Gastroesophageal sphincter (tissue), 4 donors: ENCODE measurements around the gene CUBN. TPM values are rescaled to one million over a fixed set of nuclear protein-coding genes. Genes with fewer than 3 reads are reported as not detected.

Experiments used
- ATAC-seq: fragments of 150-250 bp; one replicate; pipeline ENCODE4 v1.9.1; 2016; ENCODE audit warnings: mild to moderate bottlenecking, moderate library complexity
- H3K27ac ChIP-seq, 4 donors: fragments of 200-600 bp; sonication (generic) in 3 of 4; 1 replicate in 3 of 4; 2 replicates in 1 of 4; pipeline ENCODE4 v1.5.1; 2016 to 2019
- H3K27me3 ChIP-seq: fragments of 200-600 bp; sonication (generic); one replicate; pipeline ENCODE4 v1.5.1; 2019
- H3K36me3 ChIP-seq, 2 donors: fragments of 200-600 bp; sonication (generic); one replicate each; pipeline ENCODE4 v1.5.1; 2019; ENCODE audit warnings: control low read depth in 1 of 2
- H3K4me1 ChIP-seq, 3 donors: fragments of 200-600 bp; sonication (generic); 1 replicate in 2 of 3; 2 replicates in 1 of 3; pipeline ENCODE4 v1.5.1; 2016 to 2019; ENCODE audit warnings: control low read depth in 2 of 3
- H3K4me3 ChIP-seq, 2 donors: fragments of 200-600 bp; sonication (generic); one replicate each; pipeline ENCODE4 v1.5.1; 2019; ENCODE audit warnings: mild to moderate bottlenecking in 1 of 2, moderate library complexity in 1 of 2
- H3K9me3 ChIP-seq, 3 donors: fragments of 200-600 bp; sonication (generic); one replicate each; pipeline ENCODE4 v1.5.1; 2017 to 2019; ENCODE audit warnings: control low read depth in 2 of 3
- EP300 ChIP-seq: sonication (generic); formaldehyde crosslinking; IDR thresholded peaks from one replicate; pipeline ENCODE4 v1.6.1; 2017; ENCODE audit warnings: antibody characterized with exemption, mild to moderate bottlenecking
- POLR2A ChIP-seq, 2 donors: fragments of 450-650 bp; IDR thresholded peaks; one replicate each; pipeline ENCODE4 v1.6.1; 2017; ENCODE audit warnings: antibody characterized with exemption in 2 of 2, mild to moderate bottlenecking in 2 of 2, moderate library complexity in 1 of 2
- POLR2AphosphoS5 ChIP-seq: sonication (generic); formaldehyde crosslinking; IDR thresholded peaks from one replicate; pipeline ENCODE4 v1.6.1; 2017; ENCODE audit warnings: antibody characterized with exemption
- WGBS, 2 donors: methylation state at CpG; one replicate each; pipeline ENCODE4 v1.1.5; 2018; ENCODE audit warnings: low coverage in 1 of 2; 5-methylcytosine and 5-hydroxymethylcytosine counted together
- total RNA-seq, 4 donors: library from RNA; depleted of rRNA; stranded (reverse); fragments of >200 nt; gene quantifications; one replicate each; pipeline ENCODE4 v1.1.0, GENCODE V29; 2016
- TF ChIP-seq, protein P1 (sequence below), 4 experiments: fragments of 200-600 bp in 2 of 4; fragments of 450-650 bp in 2 of 4; sonication (generic) in 1 of 4; IDR thresholded peaks; one replicate each; pipeline ENCODE4 v1.5.1; 2017 to 2019; ENCODE audit warnings: antibody characterized with exemption in 4 of 4, mild to moderate bottlenecking in 2 of 4, moderate library complexity in 2 of 4

CUBN gene
- total RNA-seq, 4 donors from 2014 or later, result 0.37 to 2.8 (median 1.6) TPM

DNA sequence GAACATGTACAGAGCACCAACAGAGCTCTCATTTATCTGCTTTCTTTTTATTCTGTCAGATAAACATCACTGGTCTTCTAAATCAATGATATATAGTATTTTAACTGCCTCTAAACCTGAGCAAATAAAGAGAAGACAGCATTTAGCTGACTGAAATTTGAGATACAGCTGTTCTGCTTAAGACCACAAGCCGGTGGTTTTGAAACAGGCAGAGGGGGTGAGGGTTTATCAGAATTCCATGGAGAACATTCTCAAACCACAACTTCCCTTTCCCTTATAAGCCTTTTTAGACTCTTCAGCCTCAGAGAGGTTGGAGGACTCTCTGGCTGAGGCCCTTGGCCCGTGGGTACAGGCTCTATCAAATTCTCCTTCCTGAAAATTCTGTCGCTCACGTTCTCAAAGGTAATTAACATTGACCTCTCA lies 225.0 kb downstream of the CUBN start:
- H3K27ac ChIP-seq, result no peak overlapping the region
- WGBS, 2 donors, result 78 to 90% methylated on average over 3 to 4 of the region's 4 CpGs
- H3K27me3 ChIP-seq, result no peaks in the 10 kb centered on the region
- no peak overlapping the region for H3K4me3 ChIP-seq
- H3K4me1 ChIP-seq, result peaks cover 0 to 2% (median 0%) of the 10 kb centered on the region in 3 donors
- TF ChIP-seq, protein P1, sequence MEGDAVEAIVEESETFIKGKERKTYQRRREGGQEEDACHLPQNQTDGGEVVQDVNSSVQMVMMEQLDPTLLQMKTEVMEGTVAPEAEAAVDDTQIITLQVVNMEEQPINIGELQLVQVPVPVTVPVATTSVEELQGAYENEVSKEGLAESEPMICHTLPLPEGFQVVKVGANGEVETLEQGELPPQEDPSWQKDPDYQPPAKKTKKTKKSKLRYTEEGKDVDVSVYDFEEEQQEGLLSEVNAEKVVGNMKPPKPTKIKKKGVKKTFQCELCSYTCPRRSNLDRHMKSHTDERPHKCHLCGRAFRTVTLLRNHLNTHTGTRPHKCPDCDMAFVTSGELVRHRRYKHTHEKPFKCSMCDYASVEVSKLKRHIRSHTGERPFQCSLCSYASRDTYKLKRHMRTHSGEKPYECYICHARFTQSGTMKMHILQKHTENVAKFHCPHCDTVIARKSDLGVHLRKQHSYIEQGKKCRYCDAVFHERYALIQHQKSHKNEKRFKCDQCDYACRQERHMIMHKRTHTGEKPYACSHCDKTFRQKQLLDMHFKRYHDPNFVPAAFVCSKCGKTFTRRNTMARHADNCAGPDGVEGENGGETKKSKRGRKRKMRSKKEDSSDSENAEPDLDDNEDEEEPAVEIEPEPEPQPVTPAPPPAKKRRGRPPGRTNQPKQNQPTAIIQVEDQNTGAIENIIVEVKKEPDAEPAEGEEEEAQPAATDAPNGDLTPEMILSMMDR (IDR thresholded peaks at IDR 0.05), result no peak
- TF ChIP-seq POLR2AphosphoS5 (no peak), POLR2A (IDR thresholded peaks at IDR 0.05) (no peak), EP300 (no peak)
- no peak for ATAC-seq
- no peaks in the 10 kb centered on the region for H3K36me3 ChIP-seq
- H3K9me3 ChIP-seq, result no peaks in the 10 kb centered on the region

DNA sequence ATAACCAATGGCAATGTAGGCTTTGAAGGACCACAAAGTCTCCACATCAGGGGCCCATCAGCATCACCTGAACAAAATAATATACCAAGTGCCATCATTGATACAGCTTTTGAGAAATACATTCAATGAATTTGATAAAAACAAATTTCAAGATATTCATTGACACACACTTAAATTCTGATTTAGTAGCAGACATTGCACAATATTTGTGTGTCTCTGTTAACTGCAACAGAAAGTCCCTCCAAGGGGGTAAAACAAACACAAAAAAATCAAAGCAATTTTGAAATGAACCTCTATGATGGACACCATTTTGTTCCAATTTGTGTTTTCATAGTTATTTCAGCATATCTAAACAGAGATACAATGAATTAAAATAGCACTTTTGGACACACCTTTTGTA lies 225.6 kb downstream of the CUBN start:
- no peaks in the 10 kb centered on the region for H3K4me1 ChIP-seq
- no peak overlapping the region for H3K27ac ChIP-seq
- ATAC-seq, result no peak
- no peaks in the 10 kb centered on the region for H3K36me3 ChIP-seq
- H3K9me3 ChIP-seq, result no peaks in the 10 kb centered on the region
- H3K4me3 ChIP-seq, result no peak overlapping the region
- TF ChIP-seq POLR2A (IDR thresholded peaks at IDR 0.05), result no peak
- no peak for TF ChIP-seq POLR2AphosphoS5
- TF ChIP-seq, protein P1 (IDR thresholded peaks at IDR 0.05), result no peak
- TF ChIP-seq EP300, result no peak
- H3K27me3 ChIP-seq, result no peaks in the 10 kb centered on the region

DNA sequence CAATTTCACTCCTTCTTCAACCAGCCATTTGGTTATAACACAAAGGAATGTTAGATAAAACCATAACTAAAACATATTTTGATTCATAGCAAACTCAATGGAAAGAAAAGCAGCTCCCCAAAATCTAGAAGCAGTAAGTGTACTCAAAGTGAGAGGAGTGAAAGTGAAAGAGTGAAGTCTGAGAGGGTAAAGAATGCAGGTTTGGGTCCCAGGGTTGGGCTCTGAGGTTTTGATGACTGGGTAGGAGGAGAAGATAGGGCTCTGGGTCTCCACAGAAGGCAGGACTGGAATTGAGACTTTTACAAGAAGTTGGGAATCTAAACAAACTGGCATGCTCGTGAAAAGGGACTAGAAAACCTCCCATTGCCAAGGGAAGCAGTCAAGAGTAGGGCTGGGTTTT lies 227.0 kb downstream of the CUBN start:
- ATAC-seq, result no peak
- Histone ChIP-seq H3K4me3 (no peak overlapping the region), H3K27ac (no peak overlapping the region), H3K36me3 (no peaks in the 10 kb centered on the region), H3K4me1 (no peaks in the 10 kb centered on the region), H3K27me3 (no peaks in the 10 kb centered on the region), H3K9me3 (no peaks in the 10 kb centered on the region)
- TF ChIP-seq POLR2AphosphoS5 (no peak), EP300 (no peak), POLR2A (IDR thresholded peaks at IDR 0.05) (no peak)
- TF ChIP-seq, protein P1 (IDR thresholded peaks at IDR 0.05), result no peak
- WGBS, 2 donors, result 71 to 80% methylated on average over 1 of the region's 1 CpG

DNA sequence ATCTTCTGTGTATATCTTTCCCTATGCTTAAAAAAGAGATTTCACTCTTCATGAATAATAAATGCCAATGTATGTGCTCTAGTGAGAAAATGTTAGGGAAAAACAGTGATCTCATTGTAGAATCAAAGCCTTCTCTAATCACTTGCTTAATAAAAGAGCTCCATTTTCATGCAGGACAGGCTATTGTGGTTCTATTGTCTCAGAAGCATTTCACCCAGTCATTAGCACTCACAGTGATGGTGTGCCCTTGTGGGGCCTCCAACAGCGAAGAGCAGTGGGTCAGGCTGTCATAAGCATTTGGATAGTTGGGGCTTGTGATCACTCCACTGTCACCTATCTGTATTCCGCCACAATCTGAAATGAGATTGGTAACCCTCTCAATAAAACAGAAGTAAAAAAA lies 228.5 kb downstream of the CUBN start:
- no peaks in the 10 kb centered on the region for H3K9me3 ChIP-seq
- H3K27me3 ChIP-seq, result no peaks in the 10 kb centered on the region
- TF ChIP-seq EP300, result no peak
- no peak for TF ChIP-seq POLR2AphosphoS5
- TF ChIP-seq POLR2A (IDR thresholded peaks at IDR 0.05), result no peak
- TF ChIP-seq, protein P1 (IDR thresholded peaks at IDR 0.05), result no peak
- H3K4me3 ChIP-seq, result no peak overlapping the region
- H3K36me3 ChIP-seq, result no peaks in the 10 kb centered on the region
- no peak overlapping the region for H3K27ac ChIP-seq
- ATAC-seq, result no peak
- no peaks in the 10 kb centered on the region for H3K4me1 ChIP-seq
- 100% methylated on average over 1 of the region's 2 CpGs for WGBS, 2 donors

DNA sequence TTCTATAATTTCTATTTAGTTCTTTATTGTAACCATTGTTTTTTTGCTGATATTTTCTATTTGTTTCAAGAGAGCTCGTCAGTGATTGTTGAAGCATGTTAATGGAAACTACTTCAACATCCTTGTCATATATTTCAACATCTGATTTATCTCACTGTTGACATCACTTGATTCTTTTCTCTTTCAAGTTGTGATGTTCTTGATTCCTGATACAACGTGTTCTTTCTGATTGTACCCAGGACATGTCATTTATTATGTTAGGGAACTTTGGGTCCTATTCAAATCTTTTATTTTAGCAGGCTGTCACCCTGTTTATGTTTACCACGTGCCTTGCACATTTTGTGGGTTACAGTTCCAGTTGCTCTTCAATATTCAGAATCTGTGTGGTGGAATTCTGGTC lies 232.6 kb downstream of the CUBN start:
- 74 to 95% methylated on average over 2 to 3 of the region's 3 CpGs for WGBS, 2 donors
- no peak for ATAC-seq
- H3K36me3 ChIP-seq, result no peaks in the 10 kb centered on the region
- no peaks in the 10 kb centered on the region for H3K9me3 ChIP-seq
- no peaks in the 10 kb centered on the region for H3K27me3 ChIP-seq
- TF ChIP-seq EP300 (no peak), POLR2AphosphoS5 (no peak), POLR2A (IDR thresholded peaks at IDR 0.05) (no peak)
- TF ChIP-seq, protein P1 (IDR thresholded peaks at IDR 0.05), result no peak
- H3K4me3 ChIP-seq, result no peak overlapping the region
- no peak overlapping the region for H3K27ac ChIP-seq
- peaks cover 0 to 2% (median 0%) of the 10 kb centered on the region in 3 donors for H3K4me1 ChIP-seq
